ENCODE data around the gene CBFB. TPM values are rescaled to one million over a fixed set of nuclear protein-coding genes. Genes with fewer than 3 reads are reported as not detected.

The CBFB gene
- total RNA-seq, 2 experiments from 2014 or later, result 111 to 114 TPM

DNA sequence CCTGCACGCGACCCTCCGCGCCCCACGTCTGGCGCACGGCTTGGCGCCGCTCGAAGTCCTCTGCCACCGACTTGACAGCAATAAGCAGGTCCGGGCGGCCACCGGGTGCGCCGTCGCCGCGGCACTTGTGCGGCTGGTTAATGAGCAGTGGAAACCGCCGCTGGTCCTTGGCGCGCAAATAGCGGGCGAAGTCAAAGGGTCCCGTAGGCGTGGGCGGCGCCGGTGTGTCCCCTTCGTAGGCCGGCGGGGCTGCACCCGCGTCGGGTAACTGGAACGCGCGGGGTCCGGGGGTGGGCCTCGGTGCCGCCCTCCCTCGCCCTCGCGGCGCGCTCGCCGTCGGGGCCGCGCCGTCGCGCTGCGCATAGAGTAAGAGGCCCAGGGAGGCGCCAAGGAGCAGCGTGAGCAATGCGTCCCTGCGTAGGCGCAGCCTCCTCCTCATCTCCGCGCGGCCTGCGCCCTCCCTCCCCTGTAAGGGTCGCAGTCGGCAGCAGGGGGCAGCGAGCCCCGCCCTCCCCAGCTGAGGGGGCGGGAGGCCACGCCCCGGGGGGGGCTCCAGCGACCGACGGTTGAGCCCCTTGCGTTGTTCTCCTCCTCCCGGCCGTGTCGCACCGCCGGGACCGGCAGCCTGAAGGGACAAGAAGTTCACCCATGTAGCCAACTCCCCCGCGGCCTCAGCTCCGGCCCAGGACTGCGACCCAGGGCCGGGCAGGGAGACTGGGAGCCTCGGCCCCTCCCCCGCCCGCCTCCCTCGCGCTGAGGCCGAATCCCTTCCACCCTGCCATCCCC is 121.3 kb downstream of the CBFB start:
- Mint-ChIP-seq H3K9me3 (no peaks in the 10 kb centered on the region), H3K27ac (no peak overlapping the region), H3K4me1 (ENCODE audit: low read depth) (peaks cover 17% of the 10 kb centered on the region), H3K27me3 (peaks cover 21% of the 10 kb centered on the region), H3K36me3 (ENCODE audit: low read depth) (peaks cover 35% of the 10 kb centered on the region), H3K4me3 (peak overlapping the region; percentile 3)
- intact Hi-C loops (cut with micrococcal nuclease), result no loop called here
- ATAC-seq (peak; percentile 80), DNase-seq (peak; percentile 74)
- TF ChIP-seq, protein P1, sequence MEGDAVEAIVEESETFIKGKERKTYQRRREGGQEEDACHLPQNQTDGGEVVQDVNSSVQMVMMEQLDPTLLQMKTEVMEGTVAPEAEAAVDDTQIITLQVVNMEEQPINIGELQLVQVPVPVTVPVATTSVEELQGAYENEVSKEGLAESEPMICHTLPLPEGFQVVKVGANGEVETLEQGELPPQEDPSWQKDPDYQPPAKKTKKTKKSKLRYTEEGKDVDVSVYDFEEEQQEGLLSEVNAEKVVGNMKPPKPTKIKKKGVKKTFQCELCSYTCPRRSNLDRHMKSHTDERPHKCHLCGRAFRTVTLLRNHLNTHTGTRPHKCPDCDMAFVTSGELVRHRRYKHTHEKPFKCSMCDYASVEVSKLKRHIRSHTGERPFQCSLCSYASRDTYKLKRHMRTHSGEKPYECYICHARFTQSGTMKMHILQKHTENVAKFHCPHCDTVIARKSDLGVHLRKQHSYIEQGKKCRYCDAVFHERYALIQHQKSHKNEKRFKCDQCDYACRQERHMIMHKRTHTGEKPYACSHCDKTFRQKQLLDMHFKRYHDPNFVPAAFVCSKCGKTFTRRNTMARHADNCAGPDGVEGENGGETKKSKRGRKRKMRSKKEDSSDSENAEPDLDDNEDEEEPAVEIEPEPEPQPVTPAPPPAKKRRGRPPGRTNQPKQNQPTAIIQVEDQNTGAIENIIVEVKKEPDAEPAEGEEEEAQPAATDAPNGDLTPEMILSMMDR (IDR thresholded peaks at IDR 0.05), result peak; percentile 43
- POLR2A ChIA-PET, result interaction anchor here (0.9 to 1.8 kb wide), 8 partner anchors 8 to 207 kb away, joined by 3 to 5 read pairs (median 3); no protein-coding TSS in a partner anchor
- CTCF ChIA-PET, result interaction anchor here (0.8 to 15.9 kb wide), 6 partner anchors 9 to 196 kb away, joined by 3 to 209 read pairs (median 6); partner anchors contain the start of genes FBXL8, HSF4, NOL3 and TRADD

Other genes with a start within 250 kb of the CBFB start
- gene TERB1, start 227.6 kb upstream of the CBFB start, total RNA-seq, result under 1 TPM in 1 of 2 experiments, not detected in 1; 0.14 TPM
- gene NAE1, start 198.2 kb upstream of the CBFB start, total RNA-seq, result 100 to 1,000 TPM; 115 to 123 TPM
- gene CA7, start 184.7 kb upstream of the CBFB start, total RNA-seq, result under 1 TPM in 1 of 2 experiments, not detected in 1; 0.27 TPM
- gene PDP2, start 148.6 kb upstream of the CBFB start, total RNA-seq, result 10 to 100 TPM; 31.2 to 38.1 TPM
- gene CDH16, start 110.3 kb upstream of the CBFB start, total RNA-seq, result not detected
- 1 to 10 TPM in 1 of 2 experiments, under 1 TPM in 1; 0.61 to 1.1 TPM for gene RRAD, start 103.6 kb upstream of the CBFB start, total RNA-seq
- gene CIAO2B, start 94.7 kb upstream of the CBFB start, total RNA-seq, result 100 to 1,000 TPM; 150 to 162 TPM
- gene CES2, start 93.6 kb upstream of the CBFB start, total RNA-seq, result 10 to 100 TPM; 24.7 to 24.9 TPM
- gene CES3, start 67.9 kb upstream of the CBFB start, total RNA-seq, result 1 to 10 TPM; 2.1 to 2.9 TPM
- gene CES4A, start 40.6 kb upstream of the CBFB start, total RNA-seq, result 1 to 10 TPM; 4.5 to 5.9 TPM
- 10 to 100 TPM; 11.3 to 14.0 TPM for gene PHAF1, start 80.8 kb downstream of the CBFB start, total RNA-seq
- 1 to 10 TPM; 2.1 to 2.5 TPM for gene B3GNT9, start 121.8 kb downstream of the CBFB start, total RNA-seq
- 10 to 100 TPM; 28.4 to 31.2 TPM for gene TRADD, start 130.8 kb downstream of the CBFB start, total RNA-seq
- 10 to 100 TPM; 27.1 to 28.6 TPM for gene FBXL8, start 130.8 kb downstream of the CBFB start, total RNA-seq
- 10 to 100 TPM; 56.0 to 73.3 TPM for gene HSF4, start 135.6 kb downstream of the CBFB start, total RNA-seq
- 10 to 100 TPM; 24.5 to 25.3 TPM for gene NOL3, start 141.4 kb downstream of the CBFB start, total RNA-seq
- 10 to 100 TPM; 49.5 to 49.9 TPM for gene MATCAP1, start 154.8 kb downstream of the CBFB start, total RNA-seq
- gene EXOC3L1, start 161.0 kb downstream of the CBFB start, total RNA-seq, result under 1 TPM in 1 of 2 experiments, not detected in 1; 0.23 TPM
- 100 to 1,000 TPM; 104 to 105 TPM for gene E2F4, start 163.0 kb downstream of the CBFB start, total RNA-seq
- gene ELMO3, start 170.0 kb downstream of the CBFB start, total RNA-seq, result 1 to 10 TPM; 5.0 to 5.6 TPM
- 10 to 100 TPM; 25.7 to 30.7 TPM for gene TMEM208, start 198.0 kb downstream of the CBFB start, total RNA-seq
- gene FHOD1, start 218.3 kb downstream of the CBFB start, total RNA-seq, result 100 to 1,000 TPM; 102 to 105 TPM
- gene SLC9A5, start 219.8 kb downstream of the CBFB start, total RNA-seq, result 1 to 10 TPM; 7.7 to 8.1 TPM

Measured in activated CD8-positive, alpha-beta T cell treated with anti-CD3 and anti-CD28 coated beads for 36 hours (primary cell).